GM10847 (cell line): Measurements from ENCODE around the gene L3MBTL2.

Experiments used
- POLR2A ChIP-seq: IDR thresholded peaks from 2 replicates; pipeline ENCODE4 v1.6.1; 2011; ENCODE audit not compliant: insufficient read length; ENCODE audit errors: extremely low read depth

L3MBTL2 gene

DNA sequence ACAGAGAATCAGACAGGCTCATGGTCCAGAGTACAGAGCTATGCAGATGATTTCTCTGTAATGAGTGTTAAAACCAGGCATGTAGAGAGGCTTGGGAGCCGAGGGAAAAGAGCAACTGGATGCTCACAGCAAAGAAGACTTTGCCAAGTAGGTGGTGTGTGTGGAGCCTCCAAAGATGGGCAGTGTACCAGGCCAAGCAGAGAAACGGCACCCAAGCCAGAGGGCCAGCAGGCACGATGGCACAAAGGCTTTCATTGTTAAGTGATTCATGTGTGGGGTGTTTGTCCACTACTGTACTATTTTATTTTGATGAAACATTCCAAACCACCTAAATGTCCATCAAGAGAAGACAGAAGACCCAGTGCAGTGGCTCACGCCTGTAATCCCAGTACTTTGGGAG lies 69.7 kb downstream of the L3MBTL2 start:
- TF ChIP-seq POLR2A: no peak

DNA sequence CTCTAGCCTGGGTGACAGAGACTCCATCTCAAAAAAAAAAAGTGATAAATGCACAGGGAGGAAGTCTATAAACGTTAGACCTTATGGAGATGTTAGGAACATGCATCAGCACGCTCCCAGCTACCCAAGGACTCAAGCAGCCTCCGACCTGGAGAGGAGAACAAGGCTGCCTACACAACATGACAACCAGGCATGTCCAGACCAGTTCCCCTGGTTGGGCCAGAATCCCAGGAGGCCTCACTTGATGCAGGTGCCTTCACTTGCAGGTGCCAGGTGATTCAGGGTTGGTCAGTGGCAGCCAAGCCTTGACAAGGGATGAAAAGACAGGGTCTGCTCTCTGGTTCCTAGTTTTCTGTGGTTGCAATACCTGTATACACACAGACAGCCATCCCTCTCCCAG lies 75.0 kb downstream of the L3MBTL2 start:
- TF ChIP-seq POLR2A: no peak

DNA sequence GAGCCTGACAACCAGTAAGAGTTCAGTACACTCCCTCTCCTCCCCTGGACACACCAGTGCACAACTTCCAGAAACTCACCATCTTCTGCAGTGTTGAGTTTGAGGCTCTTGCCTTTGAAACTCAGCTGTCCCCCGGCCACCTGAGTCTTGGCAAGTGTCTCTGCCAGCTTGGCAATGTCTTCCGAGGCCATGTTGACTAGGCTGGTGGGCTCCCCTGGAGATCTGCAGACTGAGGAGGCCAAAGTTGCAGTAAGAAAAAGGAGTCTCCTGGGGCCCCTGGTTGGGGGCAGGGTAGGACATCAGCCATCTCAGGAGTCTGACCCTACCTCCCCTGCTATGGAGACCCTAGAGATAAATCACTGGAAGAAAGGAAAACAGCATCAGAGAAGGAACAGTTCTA lies 75.7 kb downstream of the L3MBTL2 start:
- TF ChIP-seq POLR2A: no peak
